SK-N-SH treated with all-trans-retinoic acid at 6 μM for 48 hours (cell line): ENCODE measurements around the gene ZHX3.
A peak's percentile ranks its signal among the peaks of the same experiment; 100 is the strongest.

Experiments used
- ATAC-seq: fragments of 200-7000 bp; cut with Tn5 transposase; 3 replicates; pipeline ENCODE4 v1.9.1; 2020; ENCODE audit warnings: mild to moderate bottlenecking, moderate library complexity
- ARNTL ChIP-seq: fragments of 450-650 bp; formaldehyde crosslinking; IDR thresholded peaks from 2 replicates; pipeline ENCODE4 v1.5.0; 2020; ENCODE audit warnings: low read depth, mild to moderate bottlenecking, moderate library complexity, borderline replicate concordance
- BACH2 ChIP-seq: fragments of 250-450 bp; sonication (Bioruptor Pico); IDR thresholded peaks from 2 replicates; pipeline ENCODE4 v1.9.0; 2021; ENCODE audit warnings: mild to moderate bottlenecking, borderline replicate concordance
- CREB5 ChIP-seq: fragments of 250-450 bp; sonication (Bioruptor Pico); IDR thresholded peaks from 2 replicates; pipeline ENCODE4 v1.5.1; 2020; ENCODE audit warnings: low read depth, mild to moderate bottlenecking, moderate library complexity
- CSDC2 ChIP-seq: fragments of 250-450 bp; sonication (Bioruptor Pico); IDR thresholded peaks from 2 replicates; pipeline ENCODE4 v1.5.0; 2020; ENCODE audit warnings: mild to moderate bottlenecking, moderate library complexity
- CSRNP3 ChIP-seq: fragments of 250-450 bp; sonication (Bioruptor Pico); IDR thresholded peaks from 2 replicates; pipeline ENCODE4 v1.5.1; 2021; ENCODE audit warnings: mild to moderate bottlenecking, moderate library complexity
- ESRRG ChIP-seq: fragments of 250-450 bp; sonication (Bioruptor Pico); IDR thresholded peaks from 2 replicates; pipeline ENCODE4 v1.6.1; 2021; ENCODE audit warnings: mild to moderate bottlenecking
- ISL1 ChIP-seq: fragments of 250-450 bp; sonication (Bioruptor Pico); IDR thresholded peaks from 2 replicates; pipeline ENCODE4 v2.1.2; 2022; ENCODE audit warnings: mild to moderate bottlenecking, moderate library complexity
- POU6F1 ChIP-seq: fragments of 250-450 bp; sonication (Bioruptor Pico); IDR thresholded peaks from 2 replicates; pipeline ENCODE4 v1.8.0; 2021; ENCODE audit warnings: low read depth, mild to moderate bottlenecking, moderate library complexity, borderline replicate concordance
- RARB ChIP-seq: fragments of 250-450 bp; sonication (Bioruptor Pico); IDR thresholded peaks from 2 replicates; pipeline ENCODE4 v1.8.0; 2021; ENCODE audit warnings: mild to moderate bottlenecking, moderate library complexity
- SNAI2 ChIP-seq: fragments of 250-450 bp; sonication (Bioruptor Pico); IDR thresholded peaks from 2 replicates; pipeline ENCODE4 v1.5.0; 2020; ENCODE audit warnings: mild to moderate bottlenecking, moderate library complexity
- TOX ChIP-seq: fragments of 250-450 bp; sonication (Bioruptor Pico); IDR thresholded peaks from 2 replicates; pipeline ENCODE4 v1.8.0; 2021; ENCODE audit warnings: mild to moderate bottlenecking, moderate library complexity, borderline replicate concordance
- ZC3H10 ChIP-seq: fragments of 250-450 bp; sonication (Bioruptor Pico); IDR thresholded peaks from 2 replicates; pipeline ENCODE4 v1.5.1; 2021; ENCODE audit warnings: mild to moderate bottlenecking, moderate library complexity
- ZFP3 ChIP-seq: fragments of 250-450 bp; sonication (Bioruptor Pico); IDR thresholded peaks from 2 replicates; pipeline ENCODE4 v1.5.0; 2020; ENCODE audit warnings: mild to moderate bottlenecking, moderate library complexity
- ZFP30 ChIP-seq: fragments of 450-650 bp; formaldehyde crosslinking; IDR thresholded peaks from 2 replicates; pipeline ENCODE4 v1.5.0; 2022; ENCODE audit warnings: mild to moderate bottlenecking, moderate library complexity
- ZNF8 ChIP-seq: fragments of 450-650 bp; formaldehyde crosslinking; IDR thresholded peaks from 2 replicates; pipeline ENCODE4 v1.5.0; 2020; ENCODE audit warnings: mild to moderate bottlenecking, moderate library complexity

The ZHX3 gene

GRCh38 chr20:41344938-41345728, 27.6 kb upstream of the ZHX3 start:
- TF ChIP-seq TOX (CRISPR knock-in tag) (no peak), ARNTL (no peak), ZFP3 (CRISPR knock-in tag) (no peak), POU6F1 (no peak)
- ATAC-seq, result no peak

GRCh38 chr20:41344477-41344876, 26.9 kb upstream of the ZHX3 start:
- ATAC-seq, result no peak
- TF ChIP-seq ISL1 (no peak), ZNF8 (no peak), CSRNP3 (no peak), RARB (CRISPR knock-in tag) (no peak), POU6F1 (no peak), ZFP30 (CRISPR knock-in tag) (no peak), ZC3H10 (CRISPR knock-in tag) (no peak), BACH2 (CRISPR knock-in tag) (no peak), ESRRG (no peak), TOX (CRISPR knock-in tag) (no peak), CREB5 (CRISPR knock-in tag) (no peak)

GRCh38 chr20:41342474-41343464, 25.2 kb upstream of the ZHX3 start:
- TF ChIP-seq CSRNP3, result no peak
- no peak for TF ChIP-seq ZNF8
- ATAC-seq, result no peak

- TF ChIP-seq CSDC2 (CRISPR knock-in tag) (no peak), RARB (CRISPR knock-in tag) (no peak), SNAI2 (CRISPR knock-in tag) (no peak)
- ATAC-seq, result peak; percentile 50
These were observed 23.0 kb upstream of the ZHX3 start, which contains the start of gene LPIN3 for GRCh38 chr20:41340327-41341055. Gene LPIN3 (plus strand): TSS chr20:41340821. CDS start chr20:41345804, 4,983 bp downstream.

- TF ChIP-seq CSDC2 (CRISPR knock-in tag), result no peak
- TF ChIP-seq ARNTL, result no peak
- no peak for TF ChIP-seq ZFP30 (CRISPR knock-in tag)
- TF ChIP-seq ZNF8, result no peak
- TF ChIP-seq POU6F1, result no peak
- ATAC-seq, result peak; percentile 95
These were observed 22.4 kb upstream of the ZHX3 start for GRCh38 chr20:41339957-41340326.
